H9 (cell line): ENCODE results near the gene HIPK2. TPM values are rescaled to one million over a fixed set of nuclear protein-coding genes. Genes with fewer than 3 reads are reported as not detected.

ENCODE experiments used
- DNase-seq: peaks from one replicate; pipeline ENCODE4 v3.0.0-alpha.2; 2017
- H2AFZ ChIP-seq: one replicate; pipeline ENCODE4 v1.6.1; 2013; ENCODE audit warnings: mild to moderate bottlenecking, low read length, control low read depth, moderate library complexity
- H2AK5ac ChIP-seq: 2 replicates; pipeline ENCODE4 v1.6.1; 2013; ENCODE audit warnings: low read length, control low read depth, mixed read lengths; ENCODE audit not compliant: insufficient read length
- H2BK120ac ChIP-seq: one replicate; pipeline ENCODE4 v1.6.1; 2013; ENCODE audit warnings: low read depth, mild to moderate bottlenecking, low read length, control low read depth, inconsistent platforms; ENCODE audit not compliant: poor library complexity, severe bottlenecking
- H2BK12ac ChIP-seq: 2 replicates; pipeline ENCODE4 v1.6.1; 2013; ENCODE audit warnings: low read length, control low read depth, mixed read lengths, low read depth; ENCODE audit not compliant: insufficient read length
- H2BK15ac ChIP-seq: 2 replicates; pipeline ENCODE4 v1.6.1; 2013; ENCODE audit warnings: low read depth, low read length, control low read depth
- H2BK20ac ChIP-seq: one replicate; pipeline ENCODE4 v1.6.1; 2013; ENCODE audit warnings: low read depth, mild to moderate bottlenecking, low read length, control low read depth, inconsistent platforms; ENCODE audit not compliant: poor library complexity, severe bottlenecking
- H2BK5ac ChIP-seq: 2 replicates; pipeline ENCODE4 v1.6.1; 2013; ENCODE audit warnings: low read length, control low read depth, mixed read lengths; ENCODE audit not compliant: insufficient read length
- H3K14ac ChIP-seq: 2 replicates; pipeline ENCODE4 v1.6.1; 2013; ENCODE audit warnings: low read length, control low read depth; ENCODE audit not compliant: insufficient read depth
- H3K18ac ChIP-seq: 2 replicates; pipeline ENCODE4 v1.6.1; 2013; ENCODE audit warnings: low read depth, mild to moderate bottlenecking, mixed read lengths, low read length, control low read depth; ENCODE audit not compliant: insufficient read length
- H3K23ac ChIP-seq: 2 replicates; pipeline ENCODE4 v1.6.1; 2013; ENCODE audit warnings: low read length, control low read depth, mixed read lengths, low read depth; ENCODE audit not compliant: insufficient read length
- H3K23me2 ChIP-seq: 2 replicates; pipeline ENCODE4 v1.6.1; 2013; ENCODE audit warnings: low read depth, mild to moderate bottlenecking, mixed read lengths, low read length, control low read depth; ENCODE audit not compliant: insufficient read length, poor library complexity, severe bottlenecking
- H3K27ac ChIP-seq: 2 replicates; pipeline ENCODE4 v1.5.1; 2013; ENCODE audit warnings: low read length, control low read depth, mixed read lengths, low read depth; ENCODE audit not compliant: insufficient read length
- H3K27me3 ChIP-seq: 2 replicates; pipeline ENCODE4 v1.6.1; 2013; ENCODE audit warnings: low read length, control low read depth, inconsistent platforms; ENCODE audit not compliant: insufficient read depth
- H3K4ac ChIP-seq: 2 replicates; pipeline ENCODE4 v1.6.1; 2013; ENCODE audit warnings: low read depth, mild to moderate bottlenecking, control low read depth, inconsistent platforms, low read length, moderate library complexity
- H3K4me1 ChIP-seq: 2 replicates; pipeline ENCODE4 v1.6.1; 2013; ENCODE audit warnings: low read length, control low read depth, inconsistent platforms; ENCODE audit not compliant: insufficient read depth
- H3K4me2 ChIP-seq: 2 replicates; pipeline ENCODE4 v1.6.1; 2013; ENCODE audit warnings: low read length, control low read depth, mixed read lengths; ENCODE audit not compliant: insufficient read length, insufficient read depth
- H3K56ac ChIP-seq: 2 replicates; pipeline ENCODE4 v1.6.1; 2013; ENCODE audit warnings: low read depth, mild to moderate bottlenecking, mixed read lengths, low read length, control low read depth; ENCODE audit not compliant: insufficient read length
- H3K79me1 ChIP-seq: 2 replicates; pipeline ENCODE4 v1.6.1; 2013; ENCODE audit warnings: low read depth, mild to moderate bottlenecking, moderate library complexity, low read length, control low read depth, inconsistent platforms; ENCODE audit not compliant: insufficient read depth, poor library complexity, severe bottlenecking
- H3K79me2 ChIP-seq: 2 replicates; pipeline ENCODE4 v1.6.1; 2013; ENCODE audit warnings: low read length, control low read depth, inconsistent platforms; ENCODE audit not compliant: insufficient read depth
- H3K9ac ChIP-seq: 2 replicates; pipeline ENCODE4 v1.6.1; 2013; ENCODE audit warnings: low read length, control low read depth, mixed read lengths; ENCODE audit not compliant: insufficient read length; ENCODE audit errors: extremely low read depth
- H3K9me3 ChIP-seq: one replicate; pipeline ENCODE4 v1.6.1; 2013; ENCODE audit warnings: low read depth, low read length, inconsistent platforms; ENCODE audit not compliant: control insufficient read depth
- H3T11ph ChIP-seq: one replicate; pipeline ENCODE4 v1.6.1; 2013; ENCODE audit warnings: mild to moderate bottlenecking, low read length, control low read depth, inconsistent platforms
- H4K20me1 ChIP-seq: one replicate; pipeline ENCODE4 v1.6.1; 2013; ENCODE audit not compliant: control insufficient read depth, insufficient read length, insufficient read depth
- H4K5ac ChIP-seq: 2 replicates; pipeline ENCODE4 v1.6.1; 2013; ENCODE audit warnings: low read depth, mild to moderate bottlenecking, mixed read lengths, low read length, control low read depth; ENCODE audit not compliant: insufficient read length
- H4K8ac ChIP-seq: replicated peaks from 2 replicates; pipeline ENCODE4 v1.6.1; 2013; ENCODE audit warnings: low read length, control low read depth, mixed read lengths, low read depth; ENCODE audit not compliant: insufficient read length
- H4K91ac ChIP-seq: 2 replicates; pipeline ENCODE4 v1.6.1; 2013; ENCODE audit warnings: low read depth, mild to moderate bottlenecking, moderate library complexity, mixed read lengths, low read length, control low read depth; ENCODE audit not compliant: insufficient read length
- H3K27ac Mint-ChIP-seq, 3 experiments: 2 replicates in 2 of 3; 3 replicates in 1 of 3; pipeline ENCODE4 v1.8.0; 2020 to 2021; ENCODE audit warnings: mixed read lengths in 3 of 3, mild to moderate bottlenecking in 1 of 3, moderate library complexity in 1 of 3
- H3K27me3 Mint-ChIP-seq: 2 replicates; pipeline ENCODE4 v1.8.0; 2021; ENCODE audit warnings: low read depth, mild to moderate bottlenecking, moderate library complexity, mixed read lengths
- H3K36me3 Mint-ChIP-seq, 3 experiments: 2 replicates in 2 of 3; 3 replicates in 1 of 3; pipeline ENCODE4 v1.8.0; 2020 to 2021; ENCODE audit warnings: low read depth in 3 of 3, mixed read lengths in 3 of 3; ENCODE audit not compliant: insufficient read depth in 1 of 3
- H3K4me1 Mint-ChIP-seq, 2 experiments: 2 replicates each; pipeline ENCODE4 v1.8.0; 2020; ENCODE audit warnings: mixed read lengths in 2 of 2
- H3K4me3 Mint-ChIP-seq, 2 experiments: 2 replicates in 1 of 2; 3 replicates in 1 of 2; pipeline ENCODE4 v1.8.0; 2020 to 2021; ENCODE audit warnings: mild to moderate bottlenecking in 2 of 2, mixed read lengths in 2 of 2, moderate library complexity in 1 of 2
- H3K9me3 Mint-ChIP-seq, 2 experiments: 2 replicates in 1 of 2; 3 replicates in 1 of 2; pipeline ENCODE4 v1.8.0; 2020; ENCODE audit warnings: mild to moderate bottlenecking in 2 of 2, mixed read lengths in 2 of 2, moderate library complexity in 1 of 2
- CTCF ChIP-seq: fragments of 200-600 bp; sonication (generic); conservative IDR thresholded peaks from 3 replicates; pipeline ENCODE4 v1.8.0; 2021; ENCODE audit warnings: antibody characterized with exemption, mild to moderate bottlenecking
- WGBS: extraction: QIAGEN DNeasy Blood & Tissue Kit; methylation state at CpG from one replicate; pipeline ENCODE4 v1.1.7; 2013; ENCODE audit warnings: missing lambda C conversion rate, low lambda C conversion rate, mixed read lengths; ENCODE audit not compliant: insufficient read length; ENCODE audit errors: extremely low coverage; 5-methylcytosine and 5-hydroxymethylcytosine counted together
- total RNA-seq: library from RNA; stranded (reverse); gene quantifications from 2 replicates; pipeline ENCODE4 v1.2.1, GENCODE V29; 2021

HIPK2 gene
- total RNA-seq, 1 experiment from 2014 or later: 21.9 TPM

- Histone ChIP-seq H3K14ac (no peak overlapping the region), H4K91ac (no peak overlapping the region), H2AFZ (no peak overlapping the region), H2AK5ac (no peak overlapping the region), H3K18ac (no peak overlapping the region), H4K8ac (no peak overlapping the region), H2BK120ac (no peak overlapping the region), H4K20me1 (no peaks in the 10 kb centered on the region), H3K4me1 (peaks cover 2% of the 10 kb centered on the region; the same call in 1 of the 2 replicates), H3T11ph (no peak overlapping the region), H2BK20ac (no peak overlapping the region), H3K4me2 (no peak overlapping the region), H2BK12ac (no peak overlapping the region), H3K23me2 (no peaks in the 10 kb centered on the region), H3K27ac (no peak overlapping the region), H3K9me3 (no peaks in the 10 kb centered on the region), H3K79me2 (no peaks in the 10 kb centered on the region), H3K79me1 (no peaks in the 10 kb centered on the region), H2BK15ac (no peak overlapping the region), H3K4ac (no peak overlapping the region), H3K27me3 (no peaks in the 10 kb centered on the region), H4K5ac (no peak overlapping the region), H3K56ac (no peak overlapping the region), H3K23ac (no peak overlapping the region), H3K9ac (no peak overlapping the region), H2BK5ac (no peak overlapping the region)
- H3K4me1 Mint-ChIP-seq: peaks cover 17 to 23% of the 10 kb centered on the region in 2 experiments
- H3K9me3 Mint-ChIP-seq: peaks cover 5 to 6% of the 10 kb centered on the region in 2 experiments; a peak in 2 of 5 replicates
- TF ChIP-seq CTCF: peak; percentile 52
- H3K4me3 Mint-ChIP-seq: no peak overlapping the region
- no peak overlapping the region; a peak in 1 of 7 replicates for H3K27ac Mint-ChIP-seq
- H3K27me3 Mint-ChIP-seq: peaks cover 2% of the 10 kb centered on the region; the same call in 1 of the 2 replicates
- peaks cover 2 to 15% (median 7%) of the 10 kb centered on the region in 3 experiments; a peak in 5 of 7 replicates for H3K36me3 Mint-ChIP-seq
- WGBS: no CpG with 5 or more reads among the region's 8 CpGs
- peak; percentile 66 for DNase-seq
These were observed 219.8 kb downstream of the HIPK2 start for GRCh38 chr7:139557857-139558581.
